ENCODE data around the gene XRCC5.

XRCC5 gene

GRCh38 chr2:216110620-216111019, 1.5 kb downstream of the XRCC5 start:
- TF ChIP-seq, protein P1, sequence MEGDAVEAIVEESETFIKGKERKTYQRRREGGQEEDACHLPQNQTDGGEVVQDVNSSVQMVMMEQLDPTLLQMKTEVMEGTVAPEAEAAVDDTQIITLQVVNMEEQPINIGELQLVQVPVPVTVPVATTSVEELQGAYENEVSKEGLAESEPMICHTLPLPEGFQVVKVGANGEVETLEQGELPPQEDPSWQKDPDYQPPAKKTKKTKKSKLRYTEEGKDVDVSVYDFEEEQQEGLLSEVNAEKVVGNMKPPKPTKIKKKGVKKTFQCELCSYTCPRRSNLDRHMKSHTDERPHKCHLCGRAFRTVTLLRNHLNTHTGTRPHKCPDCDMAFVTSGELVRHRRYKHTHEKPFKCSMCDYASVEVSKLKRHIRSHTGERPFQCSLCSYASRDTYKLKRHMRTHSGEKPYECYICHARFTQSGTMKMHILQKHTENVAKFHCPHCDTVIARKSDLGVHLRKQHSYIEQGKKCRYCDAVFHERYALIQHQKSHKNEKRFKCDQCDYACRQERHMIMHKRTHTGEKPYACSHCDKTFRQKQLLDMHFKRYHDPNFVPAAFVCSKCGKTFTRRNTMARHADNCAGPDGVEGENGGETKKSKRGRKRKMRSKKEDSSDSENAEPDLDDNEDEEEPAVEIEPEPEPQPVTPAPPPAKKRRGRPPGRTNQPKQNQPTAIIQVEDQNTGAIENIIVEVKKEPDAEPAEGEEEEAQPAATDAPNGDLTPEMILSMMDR (IDR thresholded peaks at IDR 0.05; ENCODE audit: low read length, missing control alignments): no peak
- peak overlapping the region; percentile 86 for H3K4me3 ChIP-seq (replicated peaks; ENCODE audit: low read depth, low read length)
- no peak for DNase-seq (ENCODE audit: low read depth)

GRCh38 chr2:216111122-216111521, 2.0 kb downstream of the XRCC5 start:
- no peak for DNase-seq (ENCODE audit: low read depth)
- H3K4me3 ChIP-seq (replicated peaks; ENCODE audit: low read depth, low read length): no peak overlapping the region
- TF ChIP-seq, protein P1 (IDR thresholded peaks at IDR 0.05; ENCODE audit: low read length, missing control alignments): no peak

DNA sequence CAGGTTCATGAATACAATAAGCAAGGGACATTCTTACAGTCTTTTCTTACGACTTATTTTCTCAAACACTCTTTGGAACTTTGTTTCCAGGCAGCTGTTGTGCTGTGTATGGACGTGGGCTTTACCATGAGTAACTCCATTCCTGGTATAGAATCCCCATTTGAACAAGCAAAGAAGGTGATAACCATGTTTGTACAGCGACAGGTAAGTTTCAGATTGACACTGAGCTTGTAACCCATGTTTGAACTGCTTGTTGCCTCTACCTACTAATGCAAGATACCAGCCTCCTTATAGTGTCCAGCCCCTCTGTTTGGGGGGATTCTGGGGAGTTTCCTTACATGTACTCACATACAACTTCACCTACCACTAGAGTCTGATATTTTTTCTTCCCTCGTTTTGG, 3.8 kb downstream of the XRCC5 start:
- TF ChIP-seq, protein P1 (IDR thresholded peaks at IDR 0.05; ENCODE audit: low read length, missing control alignments): no peak
- DNase-seq (ENCODE audit: low read depth): no peak
- H3K4me3 ChIP-seq (replicated peaks; ENCODE audit: low read depth, low read length): no peak overlapping the region

GRCh38 chr2:216113572-216113971, 4.4 kb downstream of the XRCC5 start:
- TF ChIP-seq, protein P1 (IDR thresholded peaks at IDR 0.05; ENCODE audit: low read length, missing control alignments): no peak

GRCh38 chr2:216114382-216114713, 5.2 kb downstream of the XRCC5 start:
- H3K4me3 ChIP-seq (replicated peaks; ENCODE audit: low read depth, low read length): no peak overlapping the region
- TF ChIP-seq, protein P1 (IDR thresholded peaks at IDR 0.05; ENCODE audit: low read length, missing control alignments): no peak
- DNase-seq (ENCODE audit: low read depth): no peak

More at GRCh38 chr2:216113572-216113971, 4.4 kb downstream of the XRCC5 start:
- no peak for DNase-seq (ENCODE audit: low read depth)
- no peak overlapping the region for H3K4me3 ChIP-seq (replicated peaks; ENCODE audit: low read depth, low read length)

DNA sequence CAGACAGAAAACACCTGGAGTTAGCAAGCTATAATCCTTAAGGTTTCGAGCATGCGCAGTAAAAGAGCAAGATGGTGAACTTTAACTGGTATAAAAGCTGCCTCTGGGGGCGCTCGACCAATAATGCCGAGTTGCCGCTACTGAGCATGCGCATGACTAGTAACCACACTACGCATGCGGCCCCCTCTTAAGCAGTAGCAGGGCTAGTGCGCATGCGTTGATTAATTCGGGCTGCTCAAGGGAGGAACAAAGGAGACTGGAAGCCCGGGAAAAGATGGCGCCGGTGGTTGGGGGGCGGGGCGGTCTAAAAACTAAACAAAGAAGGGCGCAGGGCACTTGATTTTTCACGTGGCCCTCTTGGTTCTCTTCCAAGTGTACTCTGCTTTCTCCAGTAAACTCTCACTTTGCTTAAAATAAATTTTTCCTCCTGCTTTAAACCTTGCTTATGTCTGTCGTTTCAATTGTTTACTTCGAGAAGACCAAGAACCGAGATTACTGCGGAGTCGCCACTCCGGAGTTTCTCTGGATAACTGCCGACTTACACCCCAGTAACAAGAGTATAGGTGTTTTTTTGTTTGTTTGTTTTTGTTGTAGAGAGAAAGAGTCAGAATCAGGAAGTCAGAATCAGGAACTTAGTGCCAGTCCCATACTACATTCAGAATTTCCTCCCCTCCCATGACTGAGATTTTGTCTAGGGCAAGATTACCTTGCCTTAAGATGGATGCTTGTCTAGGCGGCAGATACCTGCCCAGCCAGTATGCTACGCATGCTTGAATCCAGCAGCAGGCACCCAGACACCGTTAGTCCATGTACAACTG, 5.8 kb downstream of the XRCC5 start:
- TF ChIP-seq, protein P1 (IDR thresholded peaks at IDR 0.05; ENCODE audit: low read length, missing control alignments): peak; percentile 83
- peak overlapping the region; percentile 63 for H3K4me3 ChIP-seq (replicated peaks; ENCODE audit: low read depth, low read length)
- DNase-seq (ENCODE audit: low read depth): peak; percentile 100

- H3K4me3 ChIP-seq (replicated peaks; ENCODE audit: low read depth, low read length): no peak overlapping the region
- no peak for DNase-seq (ENCODE audit: low read depth)
- TF ChIP-seq, protein P1 (IDR thresholded peaks at IDR 0.05; ENCODE audit: low read length, missing control alignments): no peak
Measured at GRCh38 chr2:216116418-216116817, 7.3 kb downstream of the XRCC5 start.
